Transverse colon (tissue), 4 donors: ENCODE results near the gene UNC119. TPM values are rescaled to one million over a fixed set of nuclear protein-coding genes. Genes with fewer than 3 reads are reported as not detected.

ENCODE experiments used
- DNase-seq: peaks from one replicate; pipeline ENCODE4 v3.0.0-alpha.2; 2019
- H3K27ac ChIP-seq, 4 donors: fragments of 200-600 bp; sonication (generic); 2 replicates each; pipeline ENCODE4 v1.5.1; 2016 to 2018; ENCODE audit warnings: inconsistent platforms in 4 of 4
- H3K27me3 ChIP-seq: fragments of 200-600 bp; sonication (generic); 2 replicates; pipeline ENCODE4 v1.5.1; 2017; ENCODE audit warnings: inconsistent platforms
- H3K36me3 ChIP-seq, 4 donors: fragments of 200-600 bp; sonication (generic); 2 replicates each; pipeline ENCODE4 v1.5.1; 2017 to 2019; ENCODE audit warnings: inconsistent platforms in 4 of 4
- H3K4me1 ChIP-seq, 4 donors: fragments of 200-600 bp; sonication (generic); 2 replicates each; pipeline ENCODE4 v1.5.1; 2017 to 2020; ENCODE audit warnings: inconsistent platforms in 4 of 4
- H3K4me3 ChIP-seq, 4 donors: fragments of 200-600 bp; sonication (generic); 1 replicate in 1 of 4; 2 replicates in 3 of 4; pipeline versions ENCODE4 v1.5.1 to v1.6.1; 2017 to 2019; ENCODE audit warnings: inconsistent platforms in 4 of 4
- H3K9me3 ChIP-seq, 2 donors: fragments of 200-600 bp; sonication (generic); 2 replicates each; pipeline ENCODE4 v1.5.1; 2017 to 2019; ENCODE audit warnings: inconsistent platforms in 2 of 2
- CTCF ChIP-seq, 5 experiments: fragments of 200-600 bp in 3 of 5; fragments of 450-650 bp in 2 of 5; sonication (generic) in 3 of 5; IDR thresholded peaks; 1 replicate in 2 of 5; 2 replicates in 3 of 5; pipeline ENCODE4 v1.5.1; 2016 to 2017; ENCODE audit warnings: antibody characterized with exemption in 5 of 5, inconsistent platforms in 3 of 5, mild to moderate bottlenecking in 2 of 5, moderate library complexity in 1 of 5
- EP300 ChIP-seq: sonication (generic); formaldehyde crosslinking; IDR thresholded peaks from one replicate; pipeline ENCODE4 v1.6.1; 2017; ENCODE audit warnings: antibody characterized with exemption, low read depth
- POLR2A ChIP-seq: fragments of 450-650 bp; IDR thresholded peaks from one replicate; pipeline ENCODE4 v1.6.1; 2016; ENCODE audit warnings: antibody characterized with exemption, mild to moderate bottlenecking, moderate library complexity
- POLR2AphosphoS5 ChIP-seq, 3 donors: sonication (generic); formaldehyde crosslinking; IDR thresholded peaks; one replicate each; pipeline ENCODE4 v1.6.1; 2016; ENCODE audit warnings: antibody characterized with exemption in 3 of 3
- WGBS, 2 donors: methylation state at CpG; one replicate each; pipeline ENCODE4 v1.1.5; 2018; ENCODE audit warnings: low coverage in 1 of 2; 5-methylcytosine and 5-hydroxymethylcytosine counted together
- in situ Hi-C, 4 donors: fragments of 200-750 bp; cut with MboI; loops; one replicate each; pipeline versions ENCODE4 v1.15.0 to v1.15.1; 2017; ENCODE audit warnings: low sequenced_read_pairs in 3 of 4, low pct_ligation_motif_present in 1 of 4, low pct_unique_long_range_greater_than_20kb in 1 of 4
- intact Hi-C: fragments of 100-400 bp; cut with DNase I; formaldehyde crosslinking; loops from one replicate; pipeline ENCODE4 v1.15.1; 2023; ENCODE audit warnings: low total_unique reads
- total RNA-seq, 4 donors: library from RNA; depleted of rRNA; stranded (reverse); fragments of >200 nt; gene quantifications; one replicate each; pipeline ENCODE4 v1.1.0, GENCODE V29; 2016

The UNC119 gene
- total RNA-seq, 4 donors from 2014 or later: 16.4 to 52.4 (median 32.8) TPM

- DNase-seq: no peak
These were observed 20.1 kb downstream of the UNC119 start for GRCh38 chr17:28532050-28532960.

GRCh38 chr17:28530926-28531325 lies 21.5 kb downstream of the UNC119 start:
- TF ChIP-seq EP300 (no peak), CTCF (IDR thresholded peaks at IDR 0.05) (no peak), POLR2AphosphoS5 (IDR thresholded peaks at IDR 0.05) (no peak), POLR2A (no peak)
- Histone ChIP-seq H3K36me3 (no peaks in the 10 kb centered on the region), H3K9me3 (no peaks in the 10 kb centered on the region), H3K4me1 (peaks cover 3 to 42% (median 15%) of the 10 kb centered on the region in 4 donors), H3K27me3 (no peaks in the 10 kb centered on the region), H3K27ac (no peak overlapping the region), H3K4me3 (no peak overlapping the region)
- in situ Hi-C loops (loop anchor here in 1 of 4 donors (5.0 kb wide), 1 partner anchor 34 kb away; no protein-coding TSS in a partner anchor), intact Hi-C loops (no loop called here)
- whole genome bisulfite sequencing, 2 donors: 81% methylated on average over 2 to 7 of the region's 7 CpGs
- DNase-seq: no peak

More at GRCh38 chr17:28532050-28532960, 20.1 kb downstream of the UNC119 start:
- Histone ChIP-seq H3K27ac (no peak overlapping the region), H3K36me3 (no peaks in the 10 kb centered on the region), H3K9me3 (no peaks in the 10 kb centered on the region), H3K4me3 (no peak overlapping the region), H3K4me1 (peaks cover 3 to 36% (median 13%) of the 10 kb centered on the region in 4 donors), H3K27me3 (no peaks in the 10 kb centered on the region)
- in situ Hi-C loops: loop anchor here in 1 of 4 donors (5.0 kb wide), 1 partner anchor 35 kb away; no protein-coding TSS in a partner anchor
- 71 to 86% methylated on average over 1 to 4 of the region's 7 CpGs for WGBS, 2 donors
- no peak for TF ChIP-seq POLR2AphosphoS5 (IDR thresholded peaks at IDR 0.05)
- no peak for TF ChIP-seq CTCF (IDR thresholded peaks at IDR 0.05)
- TF ChIP-seq POLR2A: no peak
- TF ChIP-seq EP300: no peak
- intact Hi-C loops: no loop called here

GRCh38 chr17:28530250-28530649 lies 22.2 kb downstream of the UNC119 start:
- intact Hi-C loops (no loop called here), in situ Hi-C loops (loop anchor here in 1 of 4 donors (5.0 kb wide), 1 partner anchor 33 kb away; no protein-coding TSS in a partner anchor)
- peaks cover 5 to 42% (median 21%) of the 10 kb centered on the region in 4 donors for H3K4me1 ChIP-seq
- 67 to 86% methylated on average over 1 to 4 of the region's 4 CpGs for WGBS, 2 donors
- no peaks in the 10 kb centered on the region for H3K36me3 ChIP-seq
- no peaks in the 10 kb centered on the region for H3K27me3 ChIP-seq
- no peak overlapping the region for H3K27ac ChIP-seq
- no peak for TF ChIP-seq POLR2AphosphoS5 (IDR thresholded peaks at IDR 0.05)
- no peak for DNase-seq
- H3K9me3 ChIP-seq: no peaks in the 10 kb centered on the region
- H3K4me3 ChIP-seq: no peak overlapping the region

DNA sequence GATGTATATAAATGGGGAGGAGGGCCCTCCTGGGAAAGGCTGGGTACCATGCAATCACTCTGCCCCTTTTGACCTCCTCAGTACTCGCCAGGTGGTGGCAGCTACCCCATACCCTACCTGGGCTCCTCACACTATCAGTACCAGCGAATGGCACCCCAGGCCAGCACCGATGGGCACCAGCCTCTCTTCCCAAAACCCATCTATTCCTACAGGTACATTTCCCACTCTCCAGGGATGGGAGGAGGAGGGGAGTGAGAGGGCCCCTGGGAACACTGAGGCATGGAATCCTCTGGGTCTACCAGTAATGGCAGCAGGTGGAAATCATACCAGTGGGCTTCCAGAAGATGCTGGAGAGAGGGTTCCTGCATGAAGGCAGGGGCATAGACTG lies 23.4 kb downstream of the UNC119 start:
- no peak overlapping the region for H3K4me3 ChIP-seq
- TF ChIP-seq EP300 (no peak), CTCF (IDR thresholded peaks at IDR 0.05) (no peak), POLR2AphosphoS5 (IDR thresholded peaks at IDR 0.05) (no peak), POLR2A (no peak)
- no peaks in the 10 kb centered on the region for H3K36me3 ChIP-seq
- no peaks in the 10 kb centered on the region for H3K27me3 ChIP-seq
- H3K4me1 ChIP-seq: peaks cover 12 to 51% (median 31%) of the 10 kb centered on the region in 4 donors
- DNase-seq: no peak
- 95% methylated on average over 3 of the region's 3 CpGs; no CpG with 5 or more reads in 1 of the 2 donors for WGBS, 2 donors
- intact Hi-C loops: no loop called here
- H3K27ac ChIP-seq: peak overlapping the region in 1 of 4 donors; percentile 58
- in situ Hi-C loops: no loop called here
- no peaks in the 10 kb centered on the region for H3K9me3 ChIP-seq
